ENCODE measurements around the gene RAPGEF5.

- TF ChIP-seq CTCF (IDR thresholded peaks at IDR 0.05) (no peak), POLR2A (IDR thresholded peaks at IDR 0.05) (no peak)
Measured at GRCh38 chr7:22231141-22231540, 125.8 kb downstream of the RAPGEF5 start.
